Esophagus muscularis mucosa (tissue), 3 donors: ENCODE data around the gene HDLBP.

Experiments used
- POLR2AphosphoS5 ChIP-seq, 2 donors: sonication (generic); formaldehyde crosslinking; IDR thresholded peaks; one replicate each; pipeline ENCODE4 v1.6.1; 2017; ENCODE audit warnings: antibody characterized with exemption in 2 of 2
- TF ChIP-seq, protein P1 (sequence below), 3 experiments: fragments of 200-600 bp in 2 of 3; fragments of 450-650 bp in 1 of 3; sonication (generic) in 2 of 3; IDR thresholded peaks; one replicate each; pipeline ENCODE4 v1.5.1; 2017 to 2019; ENCODE audit warnings: antibody characterized with exemption in 3 of 3, mild to moderate bottlenecking in 2 of 3, moderate library complexity in 1 of 3

DNA sequence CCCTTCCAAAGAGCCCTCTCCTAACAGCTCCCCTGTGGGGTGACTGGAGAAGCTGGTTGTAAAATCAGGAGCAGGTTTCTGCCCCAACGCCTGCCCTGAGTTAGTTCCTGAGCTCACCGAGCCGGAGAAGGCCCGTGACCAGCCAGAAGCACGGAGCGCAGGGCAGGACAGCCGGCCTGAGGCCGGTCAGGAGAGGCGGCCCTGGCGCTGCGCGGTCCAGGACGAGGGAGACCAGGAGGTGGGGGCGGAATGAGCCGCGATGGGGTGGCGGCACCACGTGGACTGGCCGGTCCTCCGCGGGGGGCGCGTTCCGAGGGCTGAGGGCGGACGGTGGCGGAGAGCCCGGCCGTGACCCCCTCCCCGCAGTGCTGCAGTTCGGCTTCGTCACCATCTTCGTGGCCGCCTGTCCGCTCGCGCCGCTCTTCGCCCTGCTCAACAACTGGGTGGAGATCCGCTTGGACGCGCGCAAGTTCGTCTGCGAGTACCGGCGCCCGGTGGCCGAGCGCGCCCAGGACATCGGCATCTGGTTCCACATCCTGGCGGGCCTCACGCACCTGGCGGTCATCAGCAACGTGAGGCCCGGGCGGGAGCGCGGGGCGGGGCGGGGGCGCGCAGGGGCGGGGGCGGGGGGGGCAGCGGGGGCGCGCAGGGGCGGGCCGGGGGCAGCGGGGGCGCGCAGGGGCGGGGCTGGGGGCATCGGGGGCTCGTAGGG lies 98.0 kb downstream of the HDLBP start:
- TF ChIP-seq, protein P1, sequence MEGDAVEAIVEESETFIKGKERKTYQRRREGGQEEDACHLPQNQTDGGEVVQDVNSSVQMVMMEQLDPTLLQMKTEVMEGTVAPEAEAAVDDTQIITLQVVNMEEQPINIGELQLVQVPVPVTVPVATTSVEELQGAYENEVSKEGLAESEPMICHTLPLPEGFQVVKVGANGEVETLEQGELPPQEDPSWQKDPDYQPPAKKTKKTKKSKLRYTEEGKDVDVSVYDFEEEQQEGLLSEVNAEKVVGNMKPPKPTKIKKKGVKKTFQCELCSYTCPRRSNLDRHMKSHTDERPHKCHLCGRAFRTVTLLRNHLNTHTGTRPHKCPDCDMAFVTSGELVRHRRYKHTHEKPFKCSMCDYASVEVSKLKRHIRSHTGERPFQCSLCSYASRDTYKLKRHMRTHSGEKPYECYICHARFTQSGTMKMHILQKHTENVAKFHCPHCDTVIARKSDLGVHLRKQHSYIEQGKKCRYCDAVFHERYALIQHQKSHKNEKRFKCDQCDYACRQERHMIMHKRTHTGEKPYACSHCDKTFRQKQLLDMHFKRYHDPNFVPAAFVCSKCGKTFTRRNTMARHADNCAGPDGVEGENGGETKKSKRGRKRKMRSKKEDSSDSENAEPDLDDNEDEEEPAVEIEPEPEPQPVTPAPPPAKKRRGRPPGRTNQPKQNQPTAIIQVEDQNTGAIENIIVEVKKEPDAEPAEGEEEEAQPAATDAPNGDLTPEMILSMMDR (IDR thresholded peaks at IDR 0.05): peak in 1 of 3 experiments; percentile 3
- TF ChIP-seq POLR2AphosphoS5 (IDR thresholded peaks at IDR 0.05): peak; percentile 45 to 46
